HG03460 (cell line): ENCODE results near the gene NR6A1.

Source experiments
- ATAC-seq: cut with Tn5 transposase; IDR thresholded peaks from one replicate; pipeline ENCODE4 v1.9.1; 2021; ENCODE audit not compliant: unreplicated experiment

NR6A1 gene

GRCh38 chr9:124477648-124478285 is 293.3 kb downstream of the NR6A1 start:
- no peak for ATAC-seq

GRCh38 chr9:124477211-124477647 is 293.9 kb downstream of the NR6A1 start:
- ATAC-seq: no peak

GRCh38 chr9:124475868-124476690 is 295.0 kb downstream of the NR6A1 start:
- no peak for ATAC-seq

- no peak for ATAC-seq
Measured at GRCh38 chr9:124475158-124475867, 295.8 kb downstream of the NR6A1 start.

- no peak for ATAC-seq
Measured at GRCh38 chr9:124474151-124474550, 297.0 kb downstream of the NR6A1 start.

GRCh38 chr9:124473310-124473709 is 297.8 kb downstream of the NR6A1 start:
- no peak for ATAC-seq

GRCh38 chr9:124472770-124473169 is 298.3 kb downstream of the NR6A1 start:
- ATAC-seq: no peak

GRCh38 chr9:124471761-124472160 is 299.4 kb downstream of the NR6A1 start:
- ATAC-seq: no peak

- ATAC-seq: no peak
Measured at GRCh38 chr9:124470726-124471125, 300.4 kb downstream of the NR6A1 start.

- ATAC-seq: no peak
Measured at GRCh38 chr9:124470306-124470705, 300.8 kb downstream of the NR6A1 start.

- ATAC-seq: no peak
Measured at GRCh38 chr9:124469011-124469832, 301.9 kb downstream of the NR6A1 start.

- no peak for ATAC-seq
Measured at GRCh38 chr9:124468061-124468740, 302.9 kb downstream of the NR6A1 start.

GRCh38 chr9:124467410-124468060 is 303.6 kb downstream of the NR6A1 start:
- ATAC-seq: no peak
